OCI-LY3 (cell line): Measurements from ENCODE around the gene TAS2R41.

Source experiments
- EZH2phosphoT487 ChIP-seq: fragments of 200-600 bp; shearing (Covaris generic); IDR thresholded peaks from 2 replicates; pipeline ENCODE4 v1.6.1; 2018; ENCODE audit warnings: antibody characterized with exemption, mixed run types, low read depth
- TF ChIP-seq, protein P1 (sequence below): fragments of 200-600, 300-600 bp; sonication (generic); IDR thresholded peaks from 2 replicates; pipeline ENCODE4 v1.5.1; 2014; ENCODE audit warnings: antibody characterized with exemption, low read length, low read depth

DNA sequence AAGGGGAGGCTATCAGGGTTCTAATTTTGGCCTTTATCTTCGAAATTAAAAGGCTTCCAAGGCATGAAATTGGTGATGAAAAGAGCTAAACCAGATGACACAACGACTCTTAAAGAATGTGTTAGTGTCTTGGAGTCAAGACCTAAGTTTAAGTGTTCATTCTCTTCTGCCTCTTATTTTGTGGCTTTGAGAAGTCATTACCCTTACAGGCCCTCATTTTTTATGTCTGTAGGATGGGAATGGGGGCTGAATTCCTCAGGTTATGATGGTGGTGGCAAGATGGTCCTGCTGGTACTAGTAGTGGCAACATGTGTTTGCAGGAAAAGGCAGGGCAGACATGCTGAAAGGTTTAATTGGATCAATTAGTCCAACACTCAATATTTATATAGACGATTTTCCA is 19.0 kb upstream of the TAS2R41 start:
- TF ChIP-seq, protein P1, sequence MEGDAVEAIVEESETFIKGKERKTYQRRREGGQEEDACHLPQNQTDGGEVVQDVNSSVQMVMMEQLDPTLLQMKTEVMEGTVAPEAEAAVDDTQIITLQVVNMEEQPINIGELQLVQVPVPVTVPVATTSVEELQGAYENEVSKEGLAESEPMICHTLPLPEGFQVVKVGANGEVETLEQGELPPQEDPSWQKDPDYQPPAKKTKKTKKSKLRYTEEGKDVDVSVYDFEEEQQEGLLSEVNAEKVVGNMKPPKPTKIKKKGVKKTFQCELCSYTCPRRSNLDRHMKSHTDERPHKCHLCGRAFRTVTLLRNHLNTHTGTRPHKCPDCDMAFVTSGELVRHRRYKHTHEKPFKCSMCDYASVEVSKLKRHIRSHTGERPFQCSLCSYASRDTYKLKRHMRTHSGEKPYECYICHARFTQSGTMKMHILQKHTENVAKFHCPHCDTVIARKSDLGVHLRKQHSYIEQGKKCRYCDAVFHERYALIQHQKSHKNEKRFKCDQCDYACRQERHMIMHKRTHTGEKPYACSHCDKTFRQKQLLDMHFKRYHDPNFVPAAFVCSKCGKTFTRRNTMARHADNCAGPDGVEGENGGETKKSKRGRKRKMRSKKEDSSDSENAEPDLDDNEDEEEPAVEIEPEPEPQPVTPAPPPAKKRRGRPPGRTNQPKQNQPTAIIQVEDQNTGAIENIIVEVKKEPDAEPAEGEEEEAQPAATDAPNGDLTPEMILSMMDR, result no peak
- TF ChIP-seq EZH2phosphoT487, result no peak
